ENCODE measurements around the gene P4HA1.
"Not testable (repeated sequence)": the region's sequence is repeated elsewhere in the genome, so short reads cannot be mapped to it uniquely, and the experiment has no call there.

The P4HA1 gene

GRCh38 chr10:73032536-73032935 is 64.1 kb downstream of the P4HA1 start:
- POLR2A ChIA-PET: no interaction called here

DNA sequence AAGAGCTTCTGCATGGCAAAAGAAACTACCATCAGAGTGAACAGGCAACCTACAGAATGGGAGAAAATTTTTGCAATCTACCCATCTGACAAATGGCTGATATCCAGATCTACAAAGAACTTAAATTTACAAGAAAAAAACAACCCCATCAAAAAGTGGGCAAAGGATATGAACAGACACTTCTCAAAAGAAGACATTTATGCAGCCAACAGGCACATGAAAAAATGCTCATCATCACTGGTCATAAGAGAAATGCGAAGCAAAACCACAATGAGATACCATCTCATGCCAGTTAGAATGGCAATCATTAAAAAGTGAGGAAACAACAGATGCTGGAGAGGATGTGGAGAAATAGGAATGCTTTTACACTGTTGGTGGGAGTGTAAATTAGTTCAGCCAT is 70.0 kb downstream of the P4HA1 start:
- POLR2A ChIA-PET; H3K4me3 ChIP-seq (ENCODE audit: low read depth, low read length); DNase-seq (ENCODE audit: low read depth, low spot score); CTCF ChIA-PET: not testable (repeated sequence)

More at GRCh38 chr10:73032536-73032935, 64.1 kb downstream of the P4HA1 start:
- no peak for TF ChIP-seq CTCF (IDR thresholded peaks at IDR 0.05; ENCODE audit: insufficient read depth, low read length, missing control alignments)
- H3K4me3 ChIP-seq (ENCODE audit: low read depth, low read length): no peak overlapping the region
- CTCF ChIA-PET: interaction anchor here (1.3 kb wide), 1 partner anchor 127 kb away, joined by 3 read pairs; no protein-coding TSS in a partner anchor
- no peak for DNase-seq (ENCODE audit: low read depth, low spot score)

DNA sequence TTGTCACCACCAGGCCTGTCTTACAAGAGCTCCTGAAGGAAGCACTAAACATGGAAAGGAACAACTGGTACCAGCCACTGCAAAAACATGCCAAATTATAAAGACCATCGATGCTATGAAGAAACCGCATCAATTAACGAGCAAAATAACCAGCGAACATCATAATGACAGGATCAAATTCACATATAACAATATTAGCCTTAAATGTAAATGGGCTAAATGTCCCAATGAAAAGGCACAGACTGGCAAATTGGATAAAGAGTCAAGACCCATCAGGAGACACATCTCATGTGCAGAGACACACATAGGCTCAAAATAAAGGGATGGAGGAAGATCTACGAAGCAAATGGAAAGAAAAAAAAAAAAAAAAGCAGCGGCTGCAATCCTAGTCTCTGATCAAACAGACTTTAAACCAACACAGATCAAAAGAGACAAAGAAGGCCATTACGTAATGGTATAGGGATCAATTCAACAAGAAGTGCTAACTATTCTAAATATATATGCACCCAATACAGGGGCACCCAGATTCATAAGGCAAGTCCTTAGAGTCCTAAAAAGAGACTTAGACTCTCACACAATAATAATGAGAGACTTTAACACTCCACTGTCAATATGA is 73.1 kb downstream of the P4HA1 start:
- DNase-seq (ENCODE audit: low read depth, low spot score); CTCF ChIA-PET; H3K4me3 ChIP-seq (ENCODE audit: low read depth, low read length); POLR2A ChIA-PET: not testable (repeated sequence)

- DNase-seq (ENCODE audit: low read depth, low spot score); H3K4me3 ChIP-seq (ENCODE audit: low read depth, low read length); CTCF ChIA-PET; POLR2A ChIA-PET: not testable (repeated sequence)
Measured at GRCh38 chr10:73022961-73023360, 73.7 kb downstream of the P4HA1 start.

GRCh38 chr10:73021538-73022164 is 75.0 kb downstream of the P4HA1 start:
- POLR2A ChIA-PET: interaction anchor here (0.6 kb wide), 1 partner anchor 283 kb away, joined by 4 read pairs; no protein-coding TSS in a partner anchor
- H3K4me3 ChIP-seq (ENCODE audit: low read depth, low read length); CTCF ChIA-PET; DNase-seq (ENCODE audit: low read depth, low spot score): not testable (repeated sequence)

DNA sequence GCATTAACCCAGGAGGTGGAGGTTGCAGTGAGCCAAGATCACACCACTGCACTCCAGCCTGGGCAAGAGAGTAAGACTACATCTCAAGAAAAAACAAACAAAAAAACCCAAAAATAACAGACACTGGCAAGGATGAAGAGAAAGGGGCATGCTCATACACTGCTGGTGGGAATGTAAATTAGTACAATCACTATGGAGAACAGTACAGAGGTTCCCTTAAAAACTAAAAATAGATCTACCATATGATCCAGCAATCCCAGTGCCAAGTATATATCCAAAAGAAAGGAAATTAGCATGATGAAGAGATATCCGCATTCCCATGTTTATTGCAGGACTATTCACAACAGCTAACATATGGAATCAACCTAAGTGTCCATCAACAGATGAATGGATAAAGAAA is 75.6 kb downstream of the P4HA1 start:
- ChIA-PET POLR2A (no interaction called here), CTCF (interaction anchor here (1.5 kb wide), 1 partner anchor 17 kb away, joined by 4 read pairs; no protein-coding TSS in a partner anchor)
- no peak for TF ChIP-seq CTCF (IDR thresholded peaks at IDR 0.05; ENCODE audit: insufficient read depth, low read length, missing control alignments)
- no peak overlapping the region for H3K4me3 ChIP-seq (ENCODE audit: low read depth, low read length)
- DNase-seq (ENCODE audit: low read depth, low spot score): no peak

DNA sequence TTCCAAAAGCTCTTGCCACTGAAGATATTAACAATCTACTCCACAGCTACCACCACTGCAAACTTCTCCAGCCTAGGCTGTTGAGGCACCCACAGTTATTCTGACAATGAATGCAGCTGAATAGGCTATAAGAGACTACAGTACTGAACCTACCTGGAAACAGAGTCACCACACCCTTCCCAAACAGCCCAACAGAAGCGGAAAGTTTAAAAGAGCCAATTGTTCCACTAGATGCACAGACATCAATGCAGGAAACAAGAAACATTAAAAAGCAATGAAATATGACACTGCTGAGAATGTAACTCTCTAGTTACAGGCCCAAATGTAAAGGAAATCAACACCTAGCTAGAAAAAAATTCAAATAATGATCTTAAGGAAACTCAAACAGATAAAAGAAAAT is 77.6 kb downstream of the P4HA1 start:
- TF ChIP-seq CTCF (IDR thresholded peaks at IDR 0.05; ENCODE audit: insufficient read depth, low read length, missing control alignments): no peak
- ChIA-PET POLR2A (no interaction called here), CTCF (interaction anchor here (1.0 to 2.1 kb wide), 2 partner anchors 10 to 140 kb away, joined by 3 to 5 read pairs; no protein-coding TSS in a partner anchor)
- no peak for DNase-seq (ENCODE audit: low read depth, low spot score)
- H3K4me3 ChIP-seq (ENCODE audit: low read depth, low read length): no peak overlapping the region

GRCh38 chr10:73018632-73019031 is 78.0 kb downstream of the P4HA1 start:
- POLR2A ChIA-PET: no interaction called here
- no peak overlapping the region for H3K4me3 ChIP-seq (ENCODE audit: low read depth, low read length)
- TF ChIP-seq CTCF (IDR thresholded peaks at IDR 0.05; ENCODE audit: insufficient read depth, low read length, missing control alignments): no peak
- CTCF ChIA-PET: interaction anchor here (1.0 to 2.1 kb wide), 2 partner anchors 10 to 140 kb away, joined by 3 to 5 read pairs; no protein-coding TSS in a partner anchor
- DNase-seq (ENCODE audit: low read depth, low spot score): no peak
